A549 (cell line): ENCODE measurements around the gene DDX27. TPM values are rescaled to one million over a fixed set of nuclear protein-coding genes. Genes with fewer than 3 reads are reported as not detected.

Experiments
- ATAC-seq, 2 experiments: fragments of 200-7000 bp in 1 of 2; fragments of >200 bp in 1 of 2; cut with Nextera tagmentation in 1 of 2; cut with Tn5 transposase in 1 of 2; 3 replicates each; pipeline versions ENCODE4 v1.8.0 to v1.9.1; 2018 to 2020; ENCODE audit warnings: mild to moderate bottlenecking in 1 of 2, moderate library complexity in 1 of 2
- CTCF ChIA-PET: fragments of 300-600 bp; sonication (Branson Sonifier 250); formaldehyde crosslinking; extraction: SDS; loops from one replicate; lab custom pipeline; 2021; ENCODE audit warnings: antibody characterized with exemption, inconsistent platforms; lab: Yijun Ruan, JAX
- POLR2A ChIA-PET: fragments of 350-600 bp; formaldehyde crosslinking; extraction: SDS; loops from one replicate; lab custom pipeline; 2021; ENCODE audit warnings: antibody characterized with exemption, inconsistent platforms; lab: Yijun Ruan, JAX
- DNase-seq, 2 experiments: peaks; one replicate each; pipeline versions ENCODE4 v3.0.0 to v3.0.0-alpha.2; 2011 to 2016; ENCODE audit warnings: low read depth in 1 of 2, low spot score in 1 of 2
- FAIRE-seq: peaks from 2 replicates; lab custom pipeline; 2011; peaks lifted over from hg19 to GRCh38; lab: Jason Lieb, UNC
- H3K27ac ChIP-seq, 2 experiments: fragments of >200 bp; sonication (Bioruptor Twin); formaldehyde crosslinking; 3 replicates each; pipeline ENCODE4 v1.5.1; 2016 to 2017
- H3K4me1 ChIP-seq: fragments of >200 bp; sonication (Bioruptor Twin); formaldehyde crosslinking; 3 replicates; pipeline ENCODE4 v1.6.1; 2016
- H3K4me2 ChIP-seq: fragments of >200 bp; sonication (Bioruptor Twin); formaldehyde crosslinking; 3 replicates; pipeline ENCODE4 v1.6.1; 2016
- H3K4me3 ChIP-seq: fragments of >200 bp; sonication (Bioruptor Twin); formaldehyde crosslinking; 3 replicates; pipeline ENCODE4 v1.5.1; 2016
- H3K9me3 ChIP-seq: fragments of >200 bp; sonication (Bioruptor Twin); formaldehyde crosslinking; 3 replicates; pipeline ENCODE4 v1.6.1; 2016
- CBX2 ChIP-seq: fragments of 200-600 bp; sonication (generic); IDR thresholded peaks from 2 replicates; pipeline ENCODE4 v1.6.1; 2016; ENCODE audit warnings: low read depth, mild to moderate bottlenecking, borderline replicate concordance
- CBX8 ChIP-seq: fragments of 200-600 bp; sonication (generic); IDR thresholded peaks from 2 replicates; pipeline ENCODE4 v1.6.1; 2016
- CHD2 ChIP-seq: fragments of 150-350 bp; IDR thresholded peaks from 2 replicates; pipeline ENCODE4 v1.6.1; 2014; ENCODE audit warnings: low read length; ENCODE audit not compliant: partially characterized antibody
- CHD4 ChIP-seq: fragments of 200-600 bp; sonication (generic); IDR thresholded peaks from 2 replicates; pipeline ENCODE4 v1.6.1; 2016; ENCODE audit warnings: antibody characterized with exemption, mild to moderate bottlenecking, borderline replicate concordance
- EHF ChIP-seq: fragments of 250-450 bp; sonication (Bioruptor Pico); IDR thresholded peaks from 2 replicates; pipeline ENCODE4 v1.5.0; 2020; ENCODE audit warnings: mild to moderate bottlenecking
- EHMT2 ChIP-seq: fragments of 200-600 bp; sonication (generic); IDR thresholded peaks from 2 replicates; pipeline ENCODE4 v1.6.1; 2016; ENCODE audit warnings: antibody characterized with exemption, low read depth, mild to moderate bottlenecking, moderate library complexity
- FOXS1 ChIP-seq: fragments of 250-450 bp; sonication (Bioruptor Pico); IDR thresholded peaks from 2 replicates; pipeline ENCODE4 v1.5.0; 2020; ENCODE audit warnings: mild to moderate bottlenecking, moderate library complexity
- GATA3 ChIP-seq: IDR thresholded peaks from 2 replicates; pipeline ENCODE4 v1.6.1; 2012; ENCODE audit warnings: borderline replicate concordance
- HDAC2 ChIP-seq: fragments of 200-600 bp; sonication (generic); IDR thresholded peaks from 2 replicates; pipeline ENCODE4 v1.6.1; 2016
- JUN ChIP-seq, 2 experiments: fragments of >200 bp; sonication (Bioruptor Twin); formaldehyde crosslinking; IDR thresholded peaks; 2 replicates in 1 of 2; 3 replicates in 1 of 2; pipeline ENCODE4 v1.6.1; 2016 to 2017
- MAFK ChIP-seq: fragments of 450-650 bp; IDR thresholded peaks from 2 replicates; pipeline ENCODE4 v1.6.1; 2014; ENCODE audit not compliant: partially characterized antibody
- MAZ ChIP-seq: fragments of 150-350 bp; IDR thresholded peaks from 2 replicates; pipeline ENCODE4 v1.6.1; 2014; ENCODE audit warnings: antibody characterized with exemption, low read depth, low read length, borderline replicate concordance
- NR3C1 ChIP-seq: fragments of >200 bp; sonication (Bioruptor Twin); formaldehyde crosslinking; IDR thresholded peaks from 3 replicates; pipeline ENCODE4 v1.6.1; 2017
- POLR2A ChIP-seq: IDR thresholded peaks from 2 replicates; pipeline ENCODE4 v1.6.1; 2012; ENCODE audit warnings: mild to moderate bottlenecking, low read length
- RARB ChIP-seq: fragments of 250-450 bp; sonication (Bioruptor Pico); IDR thresholded peaks from 2 replicates; pipeline ENCODE4 v1.8.0; 2021; ENCODE audit warnings: mild to moderate bottlenecking, moderate library complexity
- RFX5 ChIP-seq: fragments of 450-650 bp; IDR thresholded peaks from 2 replicates; pipeline ENCODE4 v1.7.1; 2014; ENCODE audit warnings: antibody characterized with exemption, mild to moderate bottlenecking, moderate library complexity
- SREBF2 ChIP-seq: fragments of 450-650 bp; IDR thresholded peaks from 2 replicates; pipeline ENCODE4 v1.6.1; 2014; ENCODE audit warnings: mild to moderate bottlenecking, moderate library complexity
- TP53 ChIP-seq: fragments of 250-450 bp; sonication (Bioruptor Pico); IDR thresholded peaks from 2 replicates; pipeline ENCODE4 v1.5.0; 2021; ENCODE audit warnings: mild to moderate bottlenecking, moderate library complexity
- ZC3H11A ChIP-seq: fragments of 450-650 bp; IDR thresholded peaks from 2 replicates; pipeline ENCODE4 v1.6.1; 2014; ENCODE audit warnings: antibody characterized with exemption, mild to moderate bottlenecking
- ZFP36 ChIP-seq: fragments of 450-650 bp; IDR thresholded peaks from 2 replicates; pipeline ENCODE4 v1.6.1; 2014; ENCODE audit warnings: borderline replicate concordance; ENCODE audit not compliant: partially characterized antibody
- WGBS: methylation state at CpG from one replicate; pipeline ENCODE4 v1.1.6; 2017; ENCODE audit errors: missing lambda C conversion rate; 5-methylcytosine and 5-hydroxymethylcytosine counted together
- polyA plus RNA-seq, 4 experiments: library from polyadenylated mRNA; depleted of rRNA in 3 of 4; stranded (reverse); fragments of >200 nt; fragmentation: RNase III in 1 of 4; extraction: RNeasy Plus Mini Kit Qiagen cat#74134 plus additional on column Dnase treatment in 1 of 4; gene quantifications; 2 replicates in 3 of 4; 3 replicates in 1 of 4; pipeline ENCODE4 v1.2.3, GENCODE V29; 2011 to 2017
- TF ChIP-seq, protein P1 (sequence below): fragments of >200 bp; sonication (Bioruptor Twin); formaldehyde crosslinking; IDR thresholded peaks from 2 replicates; pipeline ENCODE4 v1.6.1; 2016
- TF ChIP-seq, protein P2 (sequence below): fragments of >200 bp; sonication (Bioruptor Twin); formaldehyde crosslinking; IDR thresholded peaks from 3 replicates; pipeline ENCODE4 v1.5.1; 2016
- TF ChIP-seq, protein P3 (sequence below): fragments of 150-350 bp; IDR thresholded peaks from 2 replicates; pipeline ENCODE4 v1.6.1; 2014; ENCODE audit warnings: low read depth, mild to moderate bottlenecking, low read length

The DDX27 gene
- polyA plus RNA-seq, 2 of the 4 experiments (the other 2 are of a cell fraction), result 69.3 TPM

DNA sequence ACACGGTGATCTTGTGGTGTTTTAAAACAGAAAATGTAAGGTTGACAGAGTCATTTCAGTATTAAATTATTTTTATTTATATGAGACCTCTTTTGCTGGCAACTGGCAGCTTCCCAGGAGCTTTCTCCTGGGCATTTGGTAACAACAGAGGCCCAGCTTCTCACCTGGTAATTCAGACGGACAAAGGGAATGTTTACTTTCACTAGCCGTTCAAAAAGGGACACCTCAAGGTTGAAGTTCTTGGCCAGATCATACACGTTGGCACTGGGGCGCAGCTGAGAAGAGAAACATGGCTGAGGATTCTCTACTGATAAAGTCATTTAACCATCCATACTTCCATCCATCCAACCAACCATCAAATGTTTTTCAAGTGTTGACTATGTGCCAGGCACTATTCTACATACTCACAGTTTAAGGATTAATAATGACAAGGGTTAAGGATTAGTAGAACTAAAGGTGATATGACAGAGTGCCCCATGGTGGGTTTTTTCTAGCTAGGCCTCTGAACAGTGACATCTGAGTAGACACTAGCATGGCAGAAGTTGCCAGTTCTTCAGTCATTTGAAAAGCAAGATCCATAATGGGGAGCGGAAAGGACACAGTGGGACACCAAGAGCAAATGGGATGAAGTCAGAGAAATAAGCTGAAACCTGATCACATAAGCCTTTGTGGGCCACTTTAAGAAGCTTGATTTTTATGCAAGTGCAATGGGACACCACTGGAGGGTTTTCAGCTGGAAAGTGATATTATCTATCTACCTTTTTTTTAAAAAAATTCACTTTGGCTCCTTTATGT lies 33.5 kb downstream of the DDX27 start:
- Histone ChIP-seq H3K9me3 (no peaks in the 10 kb centered on the region), H3K4me1 (no peaks in the 10 kb centered on the region), H3K27ac (no peak overlapping the region), H3K4me3 (no peak overlapping the region), H3K4me2 (no peak overlapping the region)
- no peak for FAIRE-seq
- DNase-seq, result no peak
- ChIA-PET CTCF (interaction anchor here (0.6 to 2.7 kb wide), 12 partner anchors 8 to 1693 kb away, joined by 3 to 10 read pairs (median 4); no protein-coding TSS in a partner anchor), POLR2A (interaction anchor here (0.9 kb wide), 1 partner anchor 33 kb away, joined by 3 read pairs; no protein-coding TSS in a partner anchor)
- 90% methylated on average over 6 of the region's 6 CpGs for WGBS
- ATAC-seq, result no peak
- TF ChIP-seq CHD2 (no peak), CBX8 (no peak), ZC3H11A (no peak), RFX5 (no peak), CBX2 (no peak), ZFP36 (no peak), TP53 (no peak), SREBF2 (no peak), EHF (CRISPR knock-in tag) (no peak), MAZ (no peak), POLR2A (no peak), MAFK (no peak), FOXS1 (no peak), CHD4 (no peak), JUN (IDR thresholded peaks at IDR 0.05) (no peak)
- TF ChIP-seq, protein P1, sequence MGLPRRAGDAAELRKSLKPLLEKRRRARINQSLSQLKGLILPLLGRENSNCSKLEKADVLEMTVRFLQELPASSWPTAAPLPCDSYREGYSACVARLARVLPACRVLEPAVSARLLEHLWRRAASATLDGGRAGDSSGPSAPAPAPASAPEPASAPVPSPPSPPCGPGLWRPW, result no peak

DNA sequence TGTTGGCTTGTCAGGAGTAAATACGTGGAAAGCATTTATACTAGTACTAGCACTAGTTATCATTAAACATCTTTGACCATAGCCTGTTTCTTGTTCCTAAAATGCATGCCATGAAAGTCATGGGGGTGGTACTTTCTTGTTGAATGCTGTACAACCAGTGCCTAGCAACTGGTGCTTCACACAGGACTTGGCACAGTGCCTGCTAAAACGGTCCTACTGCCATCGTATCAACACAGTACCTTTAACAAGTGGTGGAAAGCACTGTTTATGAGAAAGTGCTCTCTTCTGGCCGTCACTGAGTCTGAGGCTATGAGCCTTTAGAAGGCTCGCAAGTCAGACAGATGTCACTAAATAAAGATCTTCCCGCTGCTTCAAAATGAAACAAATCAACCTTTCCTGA lies 37.0 kb downstream of the DDX27 start:
- Histone ChIP-seq H3K4me2 (no peak overlapping the region), H3K9me3 (no peaks in the 10 kb centered on the region), H3K27ac (no peak overlapping the region), H3K4me3 (no peak overlapping the region), H3K4me1 (peaks cover 3% of the 10 kb centered on the region; the same call in 1 of the 3 replicates)
- no peak for FAIRE-seq
- CTCF ChIA-PET, result no interaction called here
- WGBS, result 86% methylated on average over 6 of the region's 6 CpGs
- POLR2A ChIA-PET, result no interaction called here
- no peak for DNase-seq
- TF ChIP-seq CBX8, result no peak
- TF ChIP-seq SREBF2, result no peak
- TF ChIP-seq RFX5, result no peak
- TF ChIP-seq CBX2, result no peak
- no peak for TF ChIP-seq HDAC2
- TF ChIP-seq GATA3, result no peak
- no peak for TF ChIP-seq EHMT2
- no peak for TF ChIP-seq TP53
- TF ChIP-seq MAZ, result no peak
- TF ChIP-seq, protein P2, sequence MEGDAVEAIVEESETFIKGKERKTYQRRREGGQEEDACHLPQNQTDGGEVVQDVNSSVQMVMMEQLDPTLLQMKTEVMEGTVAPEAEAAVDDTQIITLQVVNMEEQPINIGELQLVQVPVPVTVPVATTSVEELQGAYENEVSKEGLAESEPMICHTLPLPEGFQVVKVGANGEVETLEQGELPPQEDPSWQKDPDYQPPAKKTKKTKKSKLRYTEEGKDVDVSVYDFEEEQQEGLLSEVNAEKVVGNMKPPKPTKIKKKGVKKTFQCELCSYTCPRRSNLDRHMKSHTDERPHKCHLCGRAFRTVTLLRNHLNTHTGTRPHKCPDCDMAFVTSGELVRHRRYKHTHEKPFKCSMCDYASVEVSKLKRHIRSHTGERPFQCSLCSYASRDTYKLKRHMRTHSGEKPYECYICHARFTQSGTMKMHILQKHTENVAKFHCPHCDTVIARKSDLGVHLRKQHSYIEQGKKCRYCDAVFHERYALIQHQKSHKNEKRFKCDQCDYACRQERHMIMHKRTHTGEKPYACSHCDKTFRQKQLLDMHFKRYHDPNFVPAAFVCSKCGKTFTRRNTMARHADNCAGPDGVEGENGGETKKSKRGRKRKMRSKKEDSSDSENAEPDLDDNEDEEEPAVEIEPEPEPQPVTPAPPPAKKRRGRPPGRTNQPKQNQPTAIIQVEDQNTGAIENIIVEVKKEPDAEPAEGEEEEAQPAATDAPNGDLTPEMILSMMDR, result no peak
- TF ChIP-seq, protein P3, sequence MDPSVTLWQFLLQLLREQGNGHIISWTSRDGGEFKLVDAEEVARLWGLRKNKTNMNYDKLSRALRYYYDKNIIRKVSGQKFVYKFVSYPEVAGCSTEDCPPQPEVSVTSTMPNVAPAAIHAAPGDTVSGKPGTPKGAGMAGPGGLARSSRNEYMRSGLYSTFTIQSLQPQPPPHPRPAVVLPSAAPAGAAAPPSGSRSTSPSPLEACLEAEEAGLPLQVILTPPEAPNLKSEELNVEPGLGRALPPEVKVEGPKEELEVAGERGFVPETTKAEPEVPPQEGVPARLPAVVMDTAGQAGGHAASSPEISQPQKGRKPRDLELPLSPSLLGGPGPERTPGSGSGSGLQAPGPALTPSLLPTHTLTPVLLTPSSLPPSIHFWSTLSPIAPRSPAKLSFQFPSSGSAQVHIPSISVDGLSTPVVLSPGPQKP, result no peak
- TF ChIP-seq NR3C1, result no peak
- TF ChIP-seq, protein P1, result no peak
- no peak for TF ChIP-seq RARB (CRISPR knock-in tag)
- no peak for ATAC-seq
